ENCODE results near the gene RETREG1. TPM values are rescaled to one million over a fixed set of nuclear protein-coding genes. Genes with fewer than 3 reads are reported as not detected.

The RETREG1 gene
- total RNA-seq, 6 donors from 2014 or later = 17.6 to 50.2 (median 28.3) TPM

- 1% methylated on average over 17 to 28 of the region's 75 CpGs for WGBS, 2 donors
- ATAC-seq (ENCODE audit: low FRiP score in 2 of 2) = peak; percentile 96 to 98
- peak; percentile 95 to 97 for DNase-seq
- TF ChIP-seq, protein P1, sequence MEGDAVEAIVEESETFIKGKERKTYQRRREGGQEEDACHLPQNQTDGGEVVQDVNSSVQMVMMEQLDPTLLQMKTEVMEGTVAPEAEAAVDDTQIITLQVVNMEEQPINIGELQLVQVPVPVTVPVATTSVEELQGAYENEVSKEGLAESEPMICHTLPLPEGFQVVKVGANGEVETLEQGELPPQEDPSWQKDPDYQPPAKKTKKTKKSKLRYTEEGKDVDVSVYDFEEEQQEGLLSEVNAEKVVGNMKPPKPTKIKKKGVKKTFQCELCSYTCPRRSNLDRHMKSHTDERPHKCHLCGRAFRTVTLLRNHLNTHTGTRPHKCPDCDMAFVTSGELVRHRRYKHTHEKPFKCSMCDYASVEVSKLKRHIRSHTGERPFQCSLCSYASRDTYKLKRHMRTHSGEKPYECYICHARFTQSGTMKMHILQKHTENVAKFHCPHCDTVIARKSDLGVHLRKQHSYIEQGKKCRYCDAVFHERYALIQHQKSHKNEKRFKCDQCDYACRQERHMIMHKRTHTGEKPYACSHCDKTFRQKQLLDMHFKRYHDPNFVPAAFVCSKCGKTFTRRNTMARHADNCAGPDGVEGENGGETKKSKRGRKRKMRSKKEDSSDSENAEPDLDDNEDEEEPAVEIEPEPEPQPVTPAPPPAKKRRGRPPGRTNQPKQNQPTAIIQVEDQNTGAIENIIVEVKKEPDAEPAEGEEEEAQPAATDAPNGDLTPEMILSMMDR (IDR thresholded peaks at IDR 0.05) = no peak
- peak in 1 of 4 donors; percentile 37 for TF ChIP-seq EP300 (IDR thresholded peaks at IDR 0.05)
- TF ChIP-seq POLR2AphosphoS5 (IDR thresholded peaks at IDR 0.05) = peak; percentile 94 to 95
- TF ChIP-seq POLR2A (IDR thresholded peaks at IDR 0.05) = peak; percentile 21 to 87 (median 86)
- no peaks in the 10 kb centered on the region for H3K9me3 ChIP-seq
- H3K4me1 ChIP-seq = peaks cover 44 to 64% (median 47%) of the 10 kb centered on the region in 4 donors
- peak within 1 kb of the TSS; percentile 65 to 91 (median 80) for H3K4me3 ChIP-seq
- H3K27me3 ChIP-seq = no peaks in the 10 kb centered on the region
- peak within 1 kb of the TSS; percentile 80 to 90 (median 86) for H3K27ac ChIP-seq
- H3K36me3 ChIP-seq = peaks cover 3 to 27% (median 19%) of the 10 kb centered on the region in 4 donors
Observed at GRCh38 chr5:16465544-16466432, 151.0 kb downstream of the RETREG1 start, which contains the start of gene ZNF622. TSS of gene ZNF622 (minus strand) at chr5:16465800. CDS start at chr5:16465665, 135 bp downstream.

GRCh38 chr5:16464664-16465543 is 151.9 kb downstream of the RETREG1 start:
- WGBS, 2 donors = 8 to 13% methylated on average over 23 to 40 of the region's 40 CpGs
- Histone ChIP-seq H3K9me3 (no peaks in the 10 kb centered on the region), H3K4me1 (peaks cover 44 to 73% (median 49%) of the 10 kb centered on the region in 4 donors), H3K36me3 (peaks cover 3 to 35% (median 20%) of the 10 kb centered on the region in 4 donors), H3K4me3 (peak overlapping the region; percentile 65 to 91 (median 80)), H3K27ac (peak overlapping the region; percentile 80 to 90 (median 86)), H3K27me3 (no peaks in the 10 kb centered on the region)
- ATAC-seq (ENCODE audit: low FRiP score in 2 of 2) (peak; percentile 5 to 8), DNase-seq (peak in 1 of 2 donors; percentile 53)
- TF ChIP-seq EP300 (IDR thresholded peaks at IDR 0.05) = no peak
- TF ChIP-seq, protein P1 (IDR thresholded peaks at IDR 0.05) = peak in 1 of 6 experiments; percentile 12

DNA sequence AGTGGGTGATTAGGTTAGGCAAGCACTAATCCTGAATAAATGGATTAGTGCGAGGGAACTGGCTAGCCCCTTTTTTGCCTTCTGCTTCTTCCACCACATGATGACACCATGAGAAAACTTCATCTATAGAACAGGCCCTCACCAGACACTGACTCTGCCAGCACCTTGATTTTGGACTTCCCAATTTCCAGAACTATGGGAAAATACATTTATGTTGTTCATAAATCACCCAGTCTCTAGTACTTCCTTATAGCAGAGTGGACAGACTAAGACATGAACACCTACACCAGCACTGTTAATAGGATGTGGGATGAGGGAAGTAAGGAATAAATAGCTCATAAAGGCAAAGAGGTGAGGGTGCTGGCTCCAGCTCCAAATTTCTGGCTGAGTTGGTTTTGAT is 152.6 kb downstream of the RETREG1 start:
- 82 to 84% methylated on average over 1 of the region's 1 CpG for WGBS, 2 donors
- H3K9me3 ChIP-seq = no peaks in the 10 kb centered on the region
- ATAC-seq (ENCODE audit: low FRiP score in 2 of 2) (no peak), DNase-seq (no peak)
- TF ChIP-seq POLR2A (IDR thresholded peaks at IDR 0.05) (no peak), EP300 (IDR thresholded peaks at IDR 0.05) (no peak), POLR2AphosphoS5 (IDR thresholded peaks at IDR 0.05) (no peak)
- TF ChIP-seq, protein P1 (IDR thresholded peaks at IDR 0.05) = no peak
- peaks cover 44 to 73% (median 49%) of the 10 kb centered on the region in 4 donors for H3K4me1 ChIP-seq
- no peaks in the 10 kb centered on the region for H3K27me3 ChIP-seq
- peaks cover 3 to 38% (median 20%) of the 10 kb centered on the region in 4 donors for H3K36me3 ChIP-seq
- peak overlapping the region; percentile 65 to 91 (median 80) for H3K4me3 ChIP-seq
- no peak overlapping the region for H3K27ac ChIP-seq

- Histone ChIP-seq H3K36me3 (peaks cover 8 to 62% (median 25%) of the 10 kb centered on the region in 4 donors), H3K4me3 (no peak overlapping the region), H3K27ac (no peak overlapping the region), H3K27me3 (no peaks in the 10 kb centered on the region), H3K4me1 (peaks cover 33 to 71% (median 37%) of the 10 kb centered on the region in 4 donors), H3K9me3 (no peaks in the 10 kb centered on the region)
- no peak for ATAC-seq (ENCODE audit: low FRiP score in 2 of 2)
- no peak for TF ChIP-seq POLR2A (IDR thresholded peaks at IDR 0.05)
- TF ChIP-seq EP300 (IDR thresholded peaks at IDR 0.05) = no peak
- no peak for TF ChIP-seq POLR2AphosphoS5 (IDR thresholded peaks at IDR 0.05)
- TF ChIP-seq, protein P1 (IDR thresholded peaks at IDR 0.05) = no peak
- 75 to 87% methylated on average over 1 of the region's 1 CpG for WGBS, 2 donors
- no peak for DNase-seq
Observed at GRCh38 chr5:16461782-16462181, 155.0 kb downstream of the RETREG1 start.
